ENCODE data around the gene MYOT.

The MYOT gene

GRCh38 chr5:137901011-137901817 is 33.6 kb downstream of the MYOT start:
- no peak for DNase-seq

GRCh38 chr5:137902408-137903133 is 34.9 kb downstream of the MYOT start:
- DNase-seq, result no peak

- DNase-seq, result no peak
Measured at GRCh38 chr5:137914758-137915157, 47.1 kb downstream of the MYOT start.

GRCh38 chr5:137916923-137917322 is 49.3 kb downstream of the MYOT start:
- DNase-seq, result no peak

- peak; percentile 49 for DNase-seq
Measured at GRCh38 chr5:137921931-137922330, 54.3 kb downstream of the MYOT start.

GRCh38 chr5:137923856-137924255 is 56.2 kb downstream of the MYOT start:
- peak; percentile 17 for DNase-seq

GRCh38 chr5:137932800-137933199 is 65.1 kb downstream of the MYOT start:
- DNase-seq, result no peak

GRCh38 chr5:137933491-137933911 is 65.8 kb downstream of the MYOT start:
- peak; percentile 54 for DNase-seq

GRCh38 chr5:137935190-137935589 is 67.5 kb downstream of the MYOT start:
- DNase-seq, result no peak

- DNase-seq, result no peak
Measured at GRCh38 chr5:137935694-137936093, 68.0 kb downstream of the MYOT start.

Data from fibroblast of skin of abdomen (primary cell).